Right hindlimb (tissue), 1 donor: ENCODE data around the gene SLC18A3.

Experiments used
- DNase-seq: peaks from one replicate; pipeline ENCODE4 v3.0.0-alpha.2; 2018

Gene SLC18A3

GRCh38 chr10:49596836-49597235 lies 13.3 kb upstream of the SLC18A3 start:
- DNase-seq, result no peak

DNA sequence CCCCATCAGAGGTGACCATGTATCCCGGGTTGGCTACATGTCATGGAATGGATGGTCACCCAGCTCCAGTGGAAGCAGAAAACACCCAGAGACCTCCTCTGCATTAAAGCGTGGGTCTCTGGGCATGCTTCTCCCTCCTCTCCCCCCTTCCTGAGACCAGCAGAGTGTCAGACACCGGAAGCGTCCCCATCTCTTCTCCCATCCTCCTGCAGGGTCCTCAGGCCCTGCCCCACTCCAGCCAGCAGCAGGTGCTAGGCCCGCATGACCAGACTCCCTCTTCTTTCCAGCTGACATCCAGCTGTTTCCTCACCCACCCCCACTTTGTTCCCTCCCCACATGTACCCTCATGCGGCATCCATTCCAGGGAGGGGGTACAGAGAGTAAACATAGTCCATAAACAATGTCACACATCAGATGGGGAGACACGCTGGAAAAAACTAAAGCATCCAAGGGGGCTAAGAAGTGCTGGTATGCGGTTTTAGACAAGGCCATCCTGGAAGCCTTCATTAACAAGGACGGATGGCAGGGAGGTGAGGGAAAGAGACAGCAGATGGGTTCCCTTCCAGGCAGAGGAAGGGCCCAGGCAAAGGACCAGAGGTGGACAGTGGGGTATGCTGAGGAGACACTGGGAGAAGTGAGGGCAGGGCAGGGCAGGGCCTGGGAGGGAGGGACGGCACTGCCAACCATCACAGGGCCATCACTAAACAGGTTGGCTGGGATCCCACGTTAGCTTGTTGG lies 12.5 kb upstream of the SLC18A3 start:
- no peak for DNase-seq

DNA sequence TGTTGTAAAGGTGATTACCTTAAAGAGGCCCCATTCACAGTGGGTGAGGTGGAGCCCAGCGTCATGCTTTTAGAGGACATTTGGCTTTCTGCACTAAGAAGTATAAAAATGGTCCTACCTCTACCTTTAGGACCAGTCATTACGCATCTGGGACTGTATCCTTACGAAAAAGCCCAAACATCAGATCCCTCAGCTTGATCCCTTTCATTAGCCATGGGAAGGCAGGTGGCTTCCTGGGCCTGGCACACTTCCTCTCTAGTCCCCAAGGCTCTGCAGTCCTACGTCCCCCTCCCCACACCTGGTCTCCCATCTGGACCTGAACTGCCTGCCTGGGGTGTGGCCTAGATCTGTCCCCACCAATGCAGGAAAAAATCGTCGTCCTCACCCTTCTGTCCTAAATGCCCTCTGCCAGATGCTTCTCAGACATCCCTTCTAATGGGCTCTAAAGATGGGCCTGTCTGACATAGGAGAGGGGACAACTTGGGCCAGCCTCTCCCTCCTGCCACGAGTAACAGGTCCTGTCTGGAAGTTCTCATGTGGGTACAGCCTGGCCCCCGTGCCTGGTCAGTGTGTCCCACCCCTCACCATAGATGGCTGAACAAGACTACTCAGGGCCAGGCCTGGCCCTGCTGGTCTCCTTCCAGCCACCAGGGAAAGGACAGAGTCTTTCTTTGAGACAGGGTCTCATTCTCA lies 11.8 kb upstream of the SLC18A3 start:
- no peak for DNase-seq

- no peak for DNase-seq
Measured at GRCh38 chr10:49598986-49599385, 11.1 kb upstream of the SLC18A3 start.

- no peak for DNase-seq
Measured at GRCh38 chr10:49599546-49599945, 10.6 kb upstream of the SLC18A3 start.

- DNase-seq, result no peak
Measured at GRCh38 chr10:49600046-49600445, 10.1 kb upstream of the SLC18A3 start.

DNA sequence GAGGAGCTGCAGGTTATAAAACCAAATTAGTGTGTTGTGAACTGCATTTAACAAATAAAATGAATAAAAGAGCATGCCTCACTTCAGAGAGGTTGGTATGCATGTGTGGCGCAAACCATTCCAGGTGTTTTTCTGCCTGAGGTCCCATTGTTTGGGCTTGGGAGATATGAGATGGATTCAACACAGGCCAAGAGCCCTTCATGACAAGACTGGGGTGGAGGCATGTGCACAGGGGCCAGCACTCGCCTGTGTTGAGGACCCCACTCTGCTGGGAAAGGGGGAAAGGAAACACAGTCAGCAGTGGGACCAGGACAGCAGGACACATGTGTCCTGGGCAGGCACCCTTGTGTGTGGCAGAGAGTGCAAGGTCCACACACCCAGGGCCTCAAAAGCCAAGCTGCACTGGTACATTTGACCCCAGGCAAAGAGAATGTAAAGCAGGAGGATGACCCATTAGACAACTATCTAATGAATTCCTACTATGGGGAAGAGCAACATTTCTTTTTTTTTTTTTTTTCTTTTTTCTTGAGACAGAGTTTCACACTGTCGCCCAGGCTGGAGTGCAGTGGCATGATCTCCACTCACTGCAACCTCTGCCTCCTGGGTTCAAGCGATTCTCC lies 9.2 kb upstream of the SLC18A3 start:
- DNase-seq, result no peak

DNA sequence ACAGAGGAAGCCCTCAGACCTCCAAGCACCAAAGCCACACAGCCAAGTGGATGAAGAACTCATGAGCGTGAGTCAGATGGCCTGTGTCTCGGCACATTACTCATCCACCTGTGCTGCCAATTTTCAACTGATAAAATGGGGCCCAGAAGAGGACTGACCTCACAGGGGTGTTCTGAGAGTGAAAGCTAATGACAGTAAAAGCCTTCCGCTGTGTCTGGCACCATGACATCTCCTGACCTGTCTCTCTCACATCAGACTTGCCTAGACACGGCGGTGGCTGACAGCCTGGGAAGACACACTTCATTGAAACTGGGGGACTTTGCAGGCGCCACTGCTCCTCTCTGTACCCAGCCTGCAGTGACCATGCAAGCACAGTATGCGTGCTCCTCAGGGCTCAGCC lies 8.3 kb upstream of the SLC18A3 start:
- no peak for DNase-seq

DNA sequence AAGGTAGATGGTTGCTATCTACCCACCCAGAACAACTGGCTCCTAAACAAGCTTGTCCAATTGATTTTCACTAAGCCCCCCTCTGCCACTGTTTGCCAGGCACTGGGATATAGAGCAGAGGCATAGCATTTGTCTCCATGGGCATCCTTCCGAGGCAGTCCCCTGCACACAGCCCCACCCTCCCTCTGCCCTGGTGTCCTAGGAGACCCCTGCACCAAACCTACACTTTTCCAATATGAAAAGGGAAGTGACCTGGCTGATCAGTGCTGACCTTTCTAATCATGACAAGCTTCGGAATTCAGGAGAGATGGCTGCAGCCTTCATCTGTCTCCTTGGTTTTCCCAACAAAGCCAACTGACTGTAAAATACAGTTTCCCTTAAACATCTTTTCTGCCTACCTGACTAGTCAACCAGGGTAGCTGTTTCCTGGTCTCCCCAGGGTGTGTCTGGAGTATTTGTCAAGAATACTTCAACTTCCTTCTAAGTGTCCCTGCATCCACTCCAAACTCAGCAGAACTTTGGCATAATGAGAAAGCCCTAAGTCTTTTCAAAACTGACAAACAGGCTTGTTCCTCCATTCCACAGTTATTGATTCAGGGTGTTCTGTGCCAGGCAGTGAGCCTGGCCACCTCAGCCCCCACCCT lies 7.6 kb upstream of the SLC18A3 start:
- no peak for DNase-seq

- no peak for DNase-seq
Measured at GRCh38 chr10:49605216-49605938, 4.7 kb upstream of the SLC18A3 start.

- DNase-seq, result no peak
Measured at GRCh38 chr10:49605939-49606509, 4.1 kb upstream of the SLC18A3 start.

GRCh38 chr10:49606981-49607535 lies 3.1 kb upstream of the SLC18A3 start:
- DNase-seq, result peak; percentile 81

- no peak for DNase-seq
Measured at GRCh38 chr10:49608166-49609005, 1.7 kb upstream of the SLC18A3 start.

GRCh38 chr10:49609006-49609282 lies 1.2 kb upstream of the SLC18A3 start:
- no peak for DNase-seq

DNA sequence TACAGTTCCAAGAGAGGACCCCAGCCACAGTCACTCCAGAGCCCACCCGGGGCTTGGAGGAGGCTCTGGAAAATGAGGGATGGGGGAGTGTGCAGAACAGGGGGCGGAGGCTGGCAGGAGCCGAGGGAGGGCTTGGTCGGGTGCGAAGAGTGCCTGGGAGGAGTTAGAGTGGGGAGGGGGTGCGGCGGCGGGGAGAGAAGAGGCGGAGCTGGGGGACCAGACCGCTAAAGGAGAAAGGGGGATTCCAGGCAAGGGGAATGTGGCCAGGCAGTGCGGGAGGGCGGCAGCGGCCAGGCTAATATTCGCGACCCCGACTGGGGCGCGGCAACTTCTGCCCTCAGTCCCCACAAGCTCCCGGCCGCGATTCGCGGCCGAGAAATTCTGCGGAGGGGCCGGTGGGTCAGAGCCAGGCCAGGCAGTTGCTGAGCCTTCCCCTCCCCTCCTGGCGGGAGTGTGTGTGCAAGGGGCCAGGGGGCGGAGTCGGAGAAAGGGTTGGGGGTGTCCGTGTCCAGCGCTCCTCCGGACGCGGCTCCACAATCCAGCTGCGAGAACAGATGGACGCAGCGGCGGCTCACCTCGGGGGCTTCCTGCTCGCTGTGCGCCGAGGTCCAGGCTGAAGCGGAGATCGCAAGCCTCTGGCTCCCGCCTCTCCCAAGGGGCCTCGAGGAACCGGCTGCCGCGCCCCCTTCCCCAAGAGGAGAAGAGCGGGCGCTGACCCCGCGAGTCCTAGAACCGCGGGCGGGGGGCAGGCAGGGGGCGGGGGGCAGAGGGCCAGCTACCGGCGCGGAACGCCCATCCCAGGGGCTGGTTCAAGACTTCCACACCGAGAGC lies 612 bp upstream of the SLC18A3 start:
- no peak for DNase-seq

DNA sequence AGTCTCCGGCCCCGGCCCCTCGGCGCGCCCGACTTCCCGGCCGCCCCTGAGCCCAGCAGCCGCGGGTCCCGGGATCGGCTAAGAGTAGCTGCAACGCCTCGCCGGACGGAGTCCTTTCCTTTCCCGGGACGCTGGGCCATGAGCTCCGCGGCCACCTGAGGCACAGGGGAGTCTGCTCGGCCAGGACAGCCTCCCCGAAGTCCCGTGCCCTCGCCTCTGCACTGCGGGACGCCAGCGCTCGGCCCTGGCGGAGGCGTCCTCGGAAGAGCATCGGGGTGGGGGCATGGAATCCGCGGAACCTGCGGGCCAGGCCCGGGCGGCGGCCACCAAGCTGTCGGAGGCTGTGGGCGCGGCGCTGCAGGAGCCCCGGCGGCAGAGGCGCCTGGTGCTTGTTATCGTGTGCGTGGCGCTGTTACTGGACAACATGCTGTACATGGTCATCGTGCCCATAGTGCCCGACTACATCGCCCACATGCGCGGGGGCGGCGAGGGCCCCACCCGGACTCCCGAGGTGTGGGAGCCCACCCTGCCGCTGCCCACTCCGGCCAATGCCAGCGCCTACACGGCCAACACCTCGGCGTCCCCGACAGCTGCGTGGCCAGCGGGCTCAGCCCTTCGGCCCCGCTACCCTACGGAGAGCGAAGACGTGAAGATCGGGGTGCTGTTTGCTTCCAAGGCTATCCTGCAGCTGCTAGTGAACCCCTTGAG lies 502 bp downstream of the SLC18A3 start:
- DNase-seq, result no peak

DNA sequence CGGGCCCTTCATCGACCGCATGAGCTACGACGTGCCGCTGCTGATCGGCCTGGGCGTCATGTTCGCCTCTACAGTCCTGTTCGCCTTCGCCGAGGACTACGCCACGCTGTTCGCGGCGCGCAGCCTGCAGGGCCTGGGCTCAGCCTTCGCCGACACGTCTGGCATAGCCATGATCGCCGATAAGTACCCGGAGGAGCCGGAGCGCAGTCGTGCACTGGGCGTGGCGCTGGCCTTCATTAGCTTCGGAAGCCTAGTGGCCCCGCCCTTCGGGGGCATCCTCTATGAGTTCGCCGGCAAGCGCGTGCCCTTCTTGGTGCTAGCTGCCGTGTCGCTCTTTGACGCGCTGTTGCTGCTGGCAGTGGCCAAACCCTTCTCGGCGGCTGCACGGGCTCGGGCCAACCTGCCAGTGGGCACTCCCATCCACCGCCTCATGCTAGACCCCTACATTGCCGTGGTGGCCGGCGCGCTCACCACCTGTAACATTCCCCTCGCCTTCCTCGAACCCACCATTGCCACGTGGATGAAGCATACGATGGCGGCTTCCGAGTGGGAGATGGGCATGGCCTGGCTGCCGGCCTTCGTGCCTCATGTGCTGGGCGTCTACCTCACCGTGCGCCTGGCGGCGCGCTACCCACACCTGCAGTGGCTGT lies 1.2 kb downstream of the SLC18A3 start:
- no peak for DNase-seq

GRCh38 chr10:49611816-49612512 lies 1.9 kb downstream of the SLC18A3 start:
- DNase-seq, result no peak
